ENCODE measurements around the gene NDUFB2. TPM values are rescaled to one million over a fixed set of nuclear protein-coding genes. Genes with fewer than 3 reads are reported as not detected.

NDUFB2 gene
- 100 to 1,000 TPM; 112 to 308 (median 163) TPM for total RNA-seq

DNA sequence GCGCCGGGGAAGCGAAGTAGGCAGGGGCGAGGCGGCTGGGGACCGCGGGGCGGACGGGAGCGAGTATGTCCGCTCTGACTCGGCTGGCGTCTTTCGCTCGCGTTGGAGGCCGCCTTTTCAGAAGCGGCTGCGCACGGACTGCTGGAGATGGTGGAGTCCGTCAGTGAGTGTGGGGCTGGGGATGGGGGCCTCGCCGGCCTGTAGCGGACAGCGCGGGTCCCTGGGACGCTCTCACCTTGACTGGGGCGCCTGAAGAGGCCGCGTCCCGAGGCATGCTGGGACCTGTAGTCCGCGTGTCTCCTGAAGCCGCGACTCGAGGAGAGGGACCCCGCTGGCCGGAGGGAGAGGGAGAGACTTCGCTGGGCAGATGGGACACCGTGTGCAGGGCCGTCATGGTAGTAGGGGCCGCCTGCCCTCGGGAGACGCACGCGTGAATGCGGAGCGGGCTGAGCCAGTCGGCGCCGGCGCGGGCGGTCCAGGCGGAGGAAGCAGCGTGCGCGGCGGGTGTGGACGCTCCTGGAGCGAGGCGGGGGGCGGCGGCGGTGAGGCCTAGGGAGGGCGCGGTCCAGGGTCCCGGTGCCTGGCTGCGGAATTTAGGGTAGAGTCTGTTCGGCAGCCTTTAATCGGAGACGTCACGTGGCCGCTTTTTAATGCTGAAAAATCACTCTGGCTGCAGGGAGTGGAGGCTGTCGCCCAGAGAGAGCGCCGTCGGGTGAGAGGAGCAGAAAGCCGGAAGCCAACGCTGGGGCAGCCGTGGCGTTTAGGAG lies at the start of gene NDUFB2:
Gene NDUFB2, plus strand, starts transcription at position 29 of the 767 bp plus-strand sequence. Its CDS starts 37 bp downstream, at position 66.
- TF ChIP-seq, protein P1, sequence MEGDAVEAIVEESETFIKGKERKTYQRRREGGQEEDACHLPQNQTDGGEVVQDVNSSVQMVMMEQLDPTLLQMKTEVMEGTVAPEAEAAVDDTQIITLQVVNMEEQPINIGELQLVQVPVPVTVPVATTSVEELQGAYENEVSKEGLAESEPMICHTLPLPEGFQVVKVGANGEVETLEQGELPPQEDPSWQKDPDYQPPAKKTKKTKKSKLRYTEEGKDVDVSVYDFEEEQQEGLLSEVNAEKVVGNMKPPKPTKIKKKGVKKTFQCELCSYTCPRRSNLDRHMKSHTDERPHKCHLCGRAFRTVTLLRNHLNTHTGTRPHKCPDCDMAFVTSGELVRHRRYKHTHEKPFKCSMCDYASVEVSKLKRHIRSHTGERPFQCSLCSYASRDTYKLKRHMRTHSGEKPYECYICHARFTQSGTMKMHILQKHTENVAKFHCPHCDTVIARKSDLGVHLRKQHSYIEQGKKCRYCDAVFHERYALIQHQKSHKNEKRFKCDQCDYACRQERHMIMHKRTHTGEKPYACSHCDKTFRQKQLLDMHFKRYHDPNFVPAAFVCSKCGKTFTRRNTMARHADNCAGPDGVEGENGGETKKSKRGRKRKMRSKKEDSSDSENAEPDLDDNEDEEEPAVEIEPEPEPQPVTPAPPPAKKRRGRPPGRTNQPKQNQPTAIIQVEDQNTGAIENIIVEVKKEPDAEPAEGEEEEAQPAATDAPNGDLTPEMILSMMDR (IDR thresholded peaks at IDR 0.05; ENCODE audit: low read depth) = no peak

DNA sequence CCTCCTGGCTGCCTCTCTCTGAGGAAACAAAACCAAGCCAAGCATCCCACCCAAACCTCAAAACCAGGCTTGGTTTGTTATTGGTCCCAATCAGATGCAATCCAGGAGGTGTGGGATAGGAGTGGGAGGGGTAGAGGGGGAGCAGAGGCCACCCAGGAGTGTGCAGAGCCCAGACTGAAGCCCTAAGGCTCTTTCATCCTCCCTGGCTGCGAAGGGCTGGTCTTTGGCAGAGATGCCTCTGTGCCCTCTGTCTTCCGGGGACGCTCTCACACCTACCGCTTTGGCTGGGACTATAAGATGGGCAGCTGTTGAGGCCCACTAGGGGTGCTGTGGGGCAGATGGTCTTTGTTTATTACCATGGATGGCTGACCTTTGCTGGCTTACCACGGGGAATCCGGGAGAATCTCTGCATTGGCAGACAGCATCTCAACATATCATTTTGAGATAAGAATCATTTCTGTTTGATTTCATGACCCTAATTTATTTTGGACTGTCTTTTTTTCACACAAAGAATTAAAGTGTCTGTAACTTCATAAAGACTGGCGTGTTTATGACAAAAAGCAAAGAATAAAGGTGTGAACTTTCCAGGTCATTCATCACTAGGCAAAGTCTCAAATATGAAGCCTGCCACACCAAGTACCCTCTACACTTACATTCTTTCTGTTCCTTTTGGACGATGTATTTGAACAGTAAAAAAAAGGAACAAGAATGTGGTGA lies 49.4 kb upstream of the NDUFB2 start:
- TF ChIP-seq, protein P1 (IDR thresholded peaks at IDR 0.05; ENCODE audit: low read depth) = no peak

DNA sequence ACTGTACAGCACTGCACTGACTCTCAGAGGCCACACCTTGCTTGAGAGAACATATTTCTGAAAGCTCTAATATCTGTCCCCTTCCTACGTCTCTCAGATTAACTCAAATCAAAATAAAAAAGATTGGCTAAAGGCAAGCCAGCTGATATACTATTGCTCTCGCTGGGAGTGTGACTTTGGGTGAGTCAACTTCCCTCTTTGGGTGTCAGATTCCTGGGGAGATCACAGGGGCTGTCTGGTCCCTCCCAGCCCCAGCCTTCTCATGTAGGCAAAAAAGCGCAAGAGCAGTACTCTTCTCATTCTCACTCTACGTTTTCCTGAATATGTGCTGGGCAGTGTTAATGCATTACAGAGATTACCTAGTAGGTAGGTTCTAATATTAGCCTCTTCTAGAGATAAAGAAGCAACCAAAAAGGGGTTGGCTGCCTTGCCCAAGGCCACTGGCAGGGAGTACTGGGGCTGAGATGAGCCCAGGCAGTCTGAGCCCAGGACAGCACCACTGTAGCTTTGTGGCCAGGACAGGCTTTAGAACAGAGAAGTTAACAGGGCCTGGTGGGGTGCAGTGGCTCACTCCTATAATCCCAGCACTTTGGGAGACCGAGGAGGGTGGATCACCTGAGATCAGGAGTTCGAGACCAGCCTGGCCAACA lies 46.8 kb upstream of the NDUFB2 start:
- TF ChIP-seq, protein P1 (IDR thresholded peaks at IDR 0.05; ENCODE audit: low read depth) = no peak

DNA sequence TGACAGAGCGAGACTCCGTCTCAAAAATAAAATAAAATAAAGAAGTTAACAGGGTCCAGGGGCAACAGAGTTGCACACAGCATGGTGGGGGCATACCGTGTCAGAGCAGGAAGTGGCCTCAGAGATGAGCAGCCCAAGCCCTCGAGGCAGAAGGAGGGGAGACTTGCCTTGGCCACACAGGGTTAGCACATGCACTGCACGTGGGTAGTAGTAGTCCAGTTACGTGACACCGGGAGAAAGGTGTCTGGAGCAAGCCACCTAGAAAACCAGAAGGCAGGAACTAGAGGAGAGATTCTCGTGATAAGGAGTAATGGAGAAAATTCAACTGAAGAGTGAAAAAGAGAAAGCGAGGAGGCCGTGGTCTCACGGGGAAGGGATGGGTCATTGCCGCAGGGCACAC lies 46.1 kb upstream of the NDUFB2 start:
- TF ChIP-seq, protein P1 (IDR thresholded peaks at IDR 0.05; ENCODE audit: low read depth) = no peak

DNA sequence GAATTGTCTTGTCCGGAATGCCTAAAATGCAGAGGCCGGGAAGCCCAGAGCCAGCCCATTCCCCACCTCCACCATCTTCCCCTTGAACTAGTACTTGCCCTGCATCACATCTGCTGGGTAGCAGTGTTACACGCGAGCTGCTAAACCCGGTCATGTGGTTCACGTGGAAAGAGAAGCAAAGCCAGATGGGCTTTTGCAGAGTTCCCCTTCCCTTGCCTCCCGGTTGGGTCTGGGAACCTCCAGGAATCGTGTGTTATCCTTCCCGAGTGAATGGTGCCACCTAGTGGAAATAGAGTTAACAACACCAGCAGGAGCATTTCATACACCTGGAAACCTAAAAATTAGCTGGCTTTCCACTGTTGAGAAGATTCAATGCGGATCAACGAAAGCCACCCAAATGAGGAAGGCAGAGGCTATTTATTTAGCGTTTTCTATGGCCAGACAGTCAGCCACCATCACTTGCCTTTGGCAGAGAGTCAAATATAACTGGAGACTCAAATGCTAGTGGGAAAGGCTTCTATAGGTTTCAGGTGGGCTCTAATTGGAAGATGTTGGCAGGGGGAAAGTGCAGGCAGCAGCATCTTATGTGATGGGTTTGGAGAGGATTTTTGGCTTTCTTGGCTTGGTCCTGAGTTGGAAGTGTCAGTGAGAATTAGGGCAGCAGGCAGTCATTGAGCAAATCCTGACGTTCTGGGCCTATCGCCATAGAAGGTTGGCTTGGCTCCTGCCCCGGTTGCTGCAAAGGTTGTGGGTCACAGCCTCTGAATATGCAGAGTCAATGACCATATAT lies 43.0 kb upstream of the NDUFB2 start:
- TF ChIP-seq, protein P1 (IDR thresholded peaks at IDR 0.05; ENCODE audit: low read depth) = no peak

DNA sequence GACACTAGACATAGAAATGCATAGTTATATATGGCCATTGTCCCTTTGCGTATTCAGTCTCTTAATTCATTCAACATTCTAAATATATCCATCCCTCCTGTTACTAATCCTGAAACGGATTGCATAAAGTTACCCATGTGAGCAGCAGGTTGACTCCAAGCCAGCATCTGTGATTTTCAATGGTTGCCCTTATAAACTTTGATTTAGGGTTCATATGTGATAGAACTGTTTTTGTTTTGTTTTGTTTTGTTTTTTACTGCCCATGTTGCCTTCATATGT lies 42.5 kb upstream of the NDUFB2 start:
- TF ChIP-seq, protein P1 (IDR thresholded peaks at IDR 0.05; ENCODE audit: low read depth) = no peak
